DND-41 (cell line): ENCODE measurements around the gene IQGAP2.

Experiments
- ATAC-seq: fragments of 200-7000 bp; cut with Tn5 transposase; 3 replicates; pipeline ENCODE4 v1.9.1; 2021; ENCODE audit warnings: low read depth; ENCODE audit not compliant: insufficient read depth
- DNase-seq: peaks from one replicate; pipeline ENCODE4 v3.0.0-alpha.2; 2020
- H2AFZ ChIP-seq: 2 replicates; pipeline ENCODE4 v1.6.0; 2012; ENCODE audit warnings: low read depth, low read length
- H3K27ac ChIP-seq: 2 replicates; pipeline ENCODE4 v1.5.1; 2012; ENCODE audit warnings: low read length, inconsistent platforms
- H3K27me3 ChIP-seq: fragments of 200-600 bp; sonication (generic); 2 replicates; pipeline ENCODE4 v1.6.0; 2012; ENCODE audit warnings: low read length, mild to moderate bottlenecking, inconsistent platforms; ENCODE audit not compliant: insufficient read depth, poor library complexity
- H3K36me3 ChIP-seq: 2 replicates; pipeline ENCODE4 v1.5.1; 2012; ENCODE audit warnings: low read length, inconsistent platforms; ENCODE audit not compliant: insufficient read depth
- H3K4me1 ChIP-seq: 2 replicates; pipeline ENCODE4 v1.5.1; 2012; ENCODE audit warnings: mild to moderate bottlenecking, low read length; ENCODE audit not compliant: insufficient read depth
- H3K4me2 ChIP-seq: 2 replicates; pipeline ENCODE4 v1.6.0; 2012; ENCODE audit warnings: mild to moderate bottlenecking, moderate library complexity, low read length, inconsistent platforms; ENCODE audit not compliant: insufficient read depth
- H3K4me3 ChIP-seq, 2 experiments: fragments of 200-600 bp in 1 of 2; shearing (Covaris generic) in 1 of 2; 2 replicates each; pipeline ENCODE4 v1.5.1; 2012 to 2016; ENCODE audit warnings: inconsistent platforms in 2 of 2, low read length in 2 of 2, mild to moderate bottlenecking in 2 of 2, low read depth in 1 of 2, moderate library complexity in 1 of 2
- H3K79me2 ChIP-seq: 2 replicates; pipeline ENCODE4 v1.6.0; 2012; ENCODE audit warnings: low read length, inconsistent platforms; ENCODE audit not compliant: insufficient read depth
- H3K9ac ChIP-seq: 2 replicates; pipeline ENCODE4 v1.6.0; 2012; ENCODE audit warnings: low read depth, mild to moderate bottlenecking, inconsistent platforms, low read length, moderate library complexity
- H3K9me3 ChIP-seq: 2 replicates; pipeline ENCODE4 v1.5.1; 2012; ENCODE audit warnings: low read length, moderate library complexity, mild to moderate bottlenecking, inconsistent platforms; ENCODE audit not compliant: insufficient read depth, severe bottlenecking
- H4K20me1 ChIP-seq: 2 replicates; pipeline ENCODE4 v1.6.0; 2012; ENCODE audit warnings: low read length; ENCODE audit not compliant: insufficient read depth
- CTCF ChIP-seq: IDR thresholded peaks from 2 replicates; pipeline ENCODE4 v1.5.1; 2012; ENCODE audit warnings: borderline replicate concordance, low read length, moderate library complexity, mild to moderate bottlenecking; ENCODE audit not compliant: poor library complexity, severe bottlenecking; ENCODE audit errors: extremely low read depth
- EZH2 ChIP-seq: IDR thresholded peaks from 3 replicates; pipeline ENCODE4 v1.6.1; 2012; ENCODE audit warnings: borderline replicate concordance, low read depth, mild to moderate bottlenecking, moderate library complexity, low read length, inconsistent platforms; ENCODE audit not compliant: severe bottlenecking

Gene IQGAP2

GRCh38 chr5:76477061-76477460, 74.0 kb downstream of the IQGAP2 start:
- Histone ChIP-seq H3K4me3 (no peak overlapping the region), H3K4me1 (peaks cover 10% of the 10 kb centered on the region), H3K9me3 (no peaks in the 10 kb centered on the region), H4K20me1 (no peaks in the 10 kb centered on the region), H3K27me3 (no peaks in the 10 kb centered on the region), H3K36me3 (no peaks in the 10 kb centered on the region), H2AFZ (no peak overlapping the region), H3K27ac (no peak overlapping the region), H3K9ac (no peak overlapping the region), H3K79me2 (no peaks in the 10 kb centered on the region), H3K4me2 (no peak overlapping the region)
- no peak for ATAC-seq
- no peak for DNase-seq
- TF ChIP-seq EZH2 (no peak), CTCF (no peak)

DNA sequence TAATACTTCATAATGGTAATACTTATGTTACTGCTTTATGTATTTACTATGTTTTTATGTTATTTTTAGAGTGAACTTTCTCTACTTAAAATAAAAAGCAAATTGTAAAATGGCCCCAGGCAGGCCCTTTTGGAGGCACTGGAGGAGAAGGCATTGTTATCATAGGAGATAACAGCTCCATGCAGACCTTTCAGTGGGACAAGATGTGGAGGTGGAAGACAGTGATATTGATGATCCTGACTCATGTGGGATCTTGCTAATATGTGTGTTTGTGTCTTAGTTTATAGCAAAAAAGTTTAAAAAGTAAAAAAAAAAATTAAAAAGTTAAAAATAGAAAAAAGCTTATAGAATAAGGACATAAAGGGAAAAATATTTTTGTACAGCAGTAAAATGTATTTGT, 74.5 kb downstream of the IQGAP2 start:
- H3K9ac ChIP-seq = no peak overlapping the region
- no peaks in the 10 kb centered on the region for H4K20me1 ChIP-seq
- no peak overlapping the region for H2AFZ ChIP-seq
- H3K4me1 ChIP-seq = peaks cover 10% of the 10 kb centered on the region
- no peaks in the 10 kb centered on the region for H3K27me3 ChIP-seq
- H3K79me2 ChIP-seq = no peaks in the 10 kb centered on the region
- H3K9me3 ChIP-seq = no peaks in the 10 kb centered on the region
- no peak overlapping the region for H3K4me2 ChIP-seq
- no peak for ATAC-seq
- DNase-seq = no peak
- no peaks in the 10 kb centered on the region for H3K36me3 ChIP-seq
- TF ChIP-seq EZH2 = no peak
- TF ChIP-seq CTCF = no peak
- no peak overlapping the region for H3K27ac ChIP-seq
- no peak overlapping the region for H3K4me3 ChIP-seq

DNA sequence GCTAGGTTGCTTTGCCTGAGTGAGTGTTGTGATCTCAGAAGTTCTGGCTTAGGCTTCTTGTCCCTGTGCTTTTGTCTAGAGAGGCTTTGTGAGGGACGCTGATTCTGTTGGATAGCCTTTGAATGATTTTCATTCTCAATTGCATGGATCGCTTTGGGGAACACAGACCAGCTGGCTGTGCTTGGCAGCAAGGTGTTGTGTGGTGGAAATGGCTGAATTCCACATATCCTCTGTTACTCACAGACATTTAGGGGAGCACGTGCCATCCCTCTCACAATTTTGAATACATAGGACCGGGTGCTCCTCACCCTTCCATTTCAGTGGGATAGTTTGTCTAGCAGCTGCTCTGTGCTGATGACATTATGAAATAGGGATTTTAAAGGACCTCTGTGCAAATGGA, 76.2 kb downstream of the IQGAP2 start:
- H3K27me3 ChIP-seq = no peaks in the 10 kb centered on the region
- no peak overlapping the region for H2AFZ ChIP-seq
- H3K9me3 ChIP-seq = no peaks in the 10 kb centered on the region
- TF ChIP-seq EZH2 (no peak), CTCF (no peak)
- H3K27ac ChIP-seq = no peak overlapping the region
- no peak overlapping the region for H3K9ac ChIP-seq
- no peaks in the 10 kb centered on the region for H4K20me1 ChIP-seq
- no peak overlapping the region for H3K4me2 ChIP-seq
- no peak for DNase-seq
- no peaks in the 10 kb centered on the region for H3K36me3 ChIP-seq
- ATAC-seq = no peak
- H3K4me3 ChIP-seq = no peak overlapping the region
- H3K4me1 ChIP-seq = no peaks in the 10 kb centered on the region
- H3K79me2 ChIP-seq = no peaks in the 10 kb centered on the region
